Measurements from ENCODE around the gene ACAA2. TPM values are rescaled to one million over a fixed set of nuclear protein-coding genes. Genes with fewer than 3 reads are reported as not detected.

ACAA2 gene
- total RNA-seq, 1 experiment from 2014 or later: 18.2 TPM

- Histone ChIP-seq H3K27me3 (ENCODE audit: insufficient read depth, low read length) (no peaks in the 10 kb centered on the region), H3K9me3 (ENCODE audit: control insufficient read depth in 1 of 2, insufficient read depth in 1 of 2, low read depth in 1 of 2, low read length in 2 of 2) (no peaks in the 10 kb centered on the region), H3K9ac (ENCODE audit: low read length) (no peak overlapping the region), H3K9me2 (ENCODE audit: insufficient read depth) (no peaks in the 10 kb centered on the region), H3K36me3 (ENCODE audit: control insufficient read depth in 1 of 2, insufficient read depth in 2 of 2, low read length in 2 of 2) (no peaks in the 10 kb centered on the region), H4K20me1 (ENCODE audit: insufficient read depth) (no peaks in the 10 kb centered on the region), H3K4me2 (ENCODE audit: low read length) (no peak overlapping the region), H3K79me2 (ENCODE audit: insufficient read depth, low read length) (no peaks in the 10 kb centered on the region), H3K27ac (ENCODE audit: low read depth, low read length) (no peak overlapping the region), H2AFZ (ENCODE audit: low read depth, low read length, poor library complexity, severe bottlenecking) (no peak overlapping the region), H3K4me1 (ENCODE audit: control insufficient read depth in 1 of 2, insufficient read depth in 2 of 2, low read length in 2 of 2) (no peaks in the 10 kb centered on the region), H3K4me3 (replicated peaks in 1 of 2; ENCODE audit: low read depth in 1 of 2, low read length in 2 of 2) (no peak overlapping the region)
- DNase-seq (ENCODE audit: low read depth, low spot score): peak; percentile 62
- intact Hi-C loops (cut with micrococcal nuclease): loop anchor here (1.0 to 10.0 kb wide), 3 partner anchors 209 to 1093 kb away; no protein-coding TSS in a partner anchor
- POLR2A ChIA-PET: no interaction called here
- CTCF ChIA-PET: interaction anchor here (0.7 to 1.7 kb wide), 2 partner anchors 208 to 257 kb away, joined by 3 to 5 read pairs; no protein-coding TSS in a partner anchor
- RAD21 ChIA-PET (ENCODE audit: low non-redundant PET in 1 of 2, low total read pairs in 2 of 2, uncharacterized antibody in 2 of 2, unreplicated experiment in 2 of 2): interaction anchor here in 1 of 2 experiments (0.6 kb wide), 1 partner anchor 39 kb away, joined by 8 read pairs; no protein-coding TSS in a partner anchor
- peak; percentile 94 for ATAC-seq
- TF ChIP-seq POLR2AphosphoS5 (IDR thresholded peaks at IDR 0.05; ENCODE audit: low read depth, low read length) (no peak), CTCF (IDR thresholded peaks at IDR 0.05 in 2 of 3, conservative IDR thresholded peaks at IDR 0.05 in 1 of 3; ENCODE audit: borderline replicate concordance in 1 of 3, insufficient read depth in 1 of 3, low read depth in 2 of 3, low read length in 2 of 3) (peak; percentile 74 to 83 (median 77); a peak in 5 of 6 replicates), RAD21 (IDR thresholded peaks at IDR 0.05; ENCODE audit: low read depth) (peak; percentile 94)
- BruUV-seq (replicated peaks): no TSS peak
Observed at GRCh38 chr18:49768051-49768391, 45.3 kb downstream of the ACAA2 start.

GRCh38 chr18:49767111-49768050, 46.0 kb downstream of the ACAA2 start:
- Histone ChIP-seq H3K36me3 (ENCODE audit: control insufficient read depth in 1 of 2, insufficient read depth in 2 of 2, low read length in 2 of 2) (no peaks in the 10 kb centered on the region), H3K79me2 (ENCODE audit: insufficient read depth, low read length) (no peaks in the 10 kb centered on the region), H3K27me3 (ENCODE audit: insufficient read depth, low read length) (no peaks in the 10 kb centered on the region), H3K4me1 (ENCODE audit: control insufficient read depth in 1 of 2, insufficient read depth in 2 of 2, low read length in 2 of 2) (no peaks in the 10 kb centered on the region), H3K9me3 (ENCODE audit: control insufficient read depth in 1 of 2, insufficient read depth in 1 of 2, low read depth in 1 of 2, low read length in 2 of 2) (no peaks in the 10 kb centered on the region), H3K9ac (ENCODE audit: low read length) (no peak overlapping the region), H4K20me1 (ENCODE audit: insufficient read depth) (no peaks in the 10 kb centered on the region), H3K4me3 (replicated peaks in 1 of 2; ENCODE audit: low read depth in 1 of 2, low read length in 2 of 2) (no peak overlapping the region), H3K27ac (ENCODE audit: low read depth, low read length) (no peak overlapping the region), H3K9me2 (ENCODE audit: insufficient read depth) (no peaks in the 10 kb centered on the region), H3K4me2 (ENCODE audit: low read length) (no peak overlapping the region), H2AFZ (ENCODE audit: low read depth, low read length, poor library complexity, severe bottlenecking) (no peak overlapping the region)
- BruUV-seq (replicated peaks): no TSS peak
- intact Hi-C loops (cut with micrococcal nuclease): loop anchor here (1.0 to 10.0 kb wide), 3 partner anchors 208 to 1093 kb away; no protein-coding TSS in a partner anchor
- POLR2A ChIA-PET: interaction anchor here (0.6 kb wide), 1 partner anchor 222 kb away, joined by 3 read pairs; no protein-coding TSS in a partner anchor
- ATAC-seq: peak; percentile 40
- no peak for DNase-seq (ENCODE audit: low read depth, low spot score)
- CTCF ChIA-PET: interaction anchor here (0.7 to 1.7 kb wide), 4 partner anchors 10 to 257 kb away, joined by 3 to 5 read pairs (median 4); no protein-coding TSS in a partner anchor
- TF ChIP-seq SRF (IDR thresholded peaks at IDR 0.05; ENCODE audit: low read depth) (no peak), MAX (IDR thresholded peaks at IDR 0.05) (no peak), ATF3 (IDR thresholded peaks at IDR 0.05) (no peak), YY1 (IDR thresholded peaks at IDR 0.05; ENCODE audit: extremely low read depth, insufficient replicate concordance, low read depth, low read length) (no peak), EGR1 (IDR thresholded peaks at IDR 0.05; ENCODE audit: low read depth) (no peak), CBX3 (IDR thresholded peaks at IDR 0.05; ENCODE audit: low read depth) (no peak), ZNF274 (IDR thresholded peaks at IDR 0.05; ENCODE audit: low read depth, low read length) (no peak)
- RAD21 ChIA-PET (ENCODE audit: low non-redundant PET in 1 of 2, low total read pairs in 2 of 2, uncharacterized antibody in 2 of 2, unreplicated experiment in 2 of 2): interaction anchor here (0.6 to 0.9 kb wide), 2 partner anchors 39 to 256 kb away, joined by 4 to 8 read pairs; no protein-coding TSS in a partner anchor
